CD4-positive, alpha-beta T cell treated with Interleukin-4 for 4 hours (primary cell): Measurements from ENCODE around the gene STYX.

Source experiments
- DNase-seq: peaks from one replicate; pipeline ENCODE4 v3.0.0-alpha.2; 2020

Gene STYX

GRCh38 chr14:52790756-52791222 is 60.8 kb downstream of the STYX start:
- no peak for DNase-seq

- DNase-seq, result peak; percentile 90
Observed at GRCh38 chr14:52791223-52792096, 61.5 kb downstream of the STYX start, which contains the start of gene GNPNAT1. GNPNAT1 (minus strand) TSS chr14:52791607; CDS start chr14:52784650, 6,957 bp downstream.

GRCh38 chr14:52792097-52792415 is 62.1 kb downstream of the STYX start:
- no peak for DNase-seq

- no peak for DNase-seq
Observed at GRCh38 chr14:52793061-52793460, 63.1 kb downstream of the STYX start.

- DNase-seq, result no peak
Observed at GRCh38 chr14:52797653-52798052, 67.7 kb downstream of the STYX start.

- no peak for DNase-seq
Observed at GRCh38 chr14:52798826-52799225, 68.9 kb downstream of the STYX start.

GRCh38 chr14:52801014-52801712 is 71.2 kb downstream of the STYX start:
- DNase-seq, result peak; percentile 23

- DNase-seq, result no peak
Observed at GRCh38 chr14:52802597-52802996, 72.6 kb downstream of the STYX start.

- no peak for DNase-seq
Observed at GRCh38 chr14:52806115-52806514, 76.1 kb downstream of the STYX start.

- DNase-seq, result no peak
Observed at GRCh38 chr14:52808101-52808500, 78.1 kb downstream of the STYX start.

GRCh38 chr14:52821805-52822250 is 91.9 kb downstream of the STYX start:
- DNase-seq, result no peak

- no peak for DNase-seq
Observed at GRCh38 chr14:52824462-52824861, 94.5 kb downstream of the STYX start.
